WTC11 (cell line): ENCODE results near the gene KLHL18. TPM values are rescaled to one million over a fixed set of nuclear protein-coding genes. Genes with fewer than 3 reads are reported as not detected.

Source experiments
- ATAC-seq: fragments of 200-7000 bp; cut with Tn5 transposase; 2 replicates; pipeline ENCODE4 v1.10.0; 2021; ENCODE audit warnings: mild to moderate bottlenecking, moderate library complexity
- CTCF ChIA-PET: fragments of 300-600 bp; sonication (Branson Sonifier 250); formaldehyde crosslinking; loops from one replicate; lab custom pipeline; 2021; ENCODE audit warnings: antibody characterized with exemption; lab: Charles Lee
- POLR2A ChIA-PET: fragments of 350-600 bp; sonication (Branson Sonifier 250); formaldehyde crosslinking; loops from one replicate; lab custom pipeline; 2021; ENCODE audit warnings: antibody characterized with exemption; lab: Charles Lee
- DNase-seq: peaks from one replicate; pipeline ENCODE4 v3.0.0; 2021; ENCODE audit warnings: low spot score
- H3K27ac Mint-ChIP-seq: 2 replicates; pipeline ENCODE4 v1.8.0; 2021; ENCODE audit warnings: mixed read lengths
- H3K27me3 Mint-ChIP-seq: 2 replicates; pipeline ENCODE4 v1.8.0; 2021; ENCODE audit warnings: low read depth, mild to moderate bottlenecking, moderate library complexity, mixed read lengths
- H3K36me3 Mint-ChIP-seq: 2 replicates; pipeline ENCODE4 v1.8.0; 2021; ENCODE audit warnings: mixed read lengths
- H3K4me1 Mint-ChIP-seq: 2 replicates; pipeline ENCODE4 v1.8.0; 2022; ENCODE audit warnings: mixed read lengths
- H3K4me3 Mint-ChIP-seq: 2 replicates; pipeline ENCODE4 v1.8.0; 2021; ENCODE audit warnings: mild to moderate bottlenecking, moderate library complexity, mixed read lengths
- H3K9me3 Mint-ChIP-seq: 2 replicates; pipeline ENCODE4 v1.8.0; 2021; ENCODE audit warnings: mixed read lengths
- GTF2I ChIP-seq: fragments of 250-450 bp; sonication (Bioruptor Pico); conservative IDR thresholded peaks from 2 replicates; pipeline ENCODE4 v1.4.0; 2021; ENCODE audit warnings: mild to moderate bottlenecking
- NFATC4 ChIP-seq: fragments of 250-450 bp; sonication (Bioruptor Pico); IDR thresholded peaks from 2 replicates; pipeline ENCODE4 v1.9.0; 2021; ENCODE audit warnings: mild to moderate bottlenecking
- RORB ChIP-seq: fragments of 250-450 bp; sonication (Bioruptor Pico); IDR thresholded peaks from 2 replicates; pipeline ENCODE4 v1.9.0; 2021; ENCODE audit warnings: mild to moderate bottlenecking
- TP53 ChIP-seq: sonication (generic); formaldehyde crosslinking; IDR thresholded peaks from 2 replicates; pipeline ENCODE4 v1.8.1; 2023; ENCODE audit warnings: mild to moderate bottlenecking, missing genetic modification reagents
- ZNF121 ChIP-seq: sonication (generic); formaldehyde crosslinking; IDR thresholded peaks from 2 replicates; pipeline ENCODE4 v1.8.0; 2023; ENCODE audit warnings: missing genetic modification reagents
- total RNA-seq: library from RNA; stranded (reverse); gene quantifications from 3 replicates; pipeline ENCODE4 v1.2.3, GENCODE V29; 2021
- TF ChIP-seq, protein P1 (sequence below): sonication (generic); formaldehyde crosslinking; conservative IDR thresholded peaks from 2 replicates; pipeline ENCODE4 v1.8.1; 2022; ENCODE audit warnings: mild to moderate bottlenecking, missing genetic modification reagents
- TF ChIP-seq, protein P2 (sequence below): fragments of 250-450 bp; sonication (Bioruptor Pico); IDR thresholded peaks from 2 replicates; pipeline ENCODE4 v1.8.0; 2021; ENCODE audit warnings: mild to moderate bottlenecking

The KLHL18 gene
- total RNA-seq, 1 experiment from 2014 or later, result 28.4 TPM

DNA sequence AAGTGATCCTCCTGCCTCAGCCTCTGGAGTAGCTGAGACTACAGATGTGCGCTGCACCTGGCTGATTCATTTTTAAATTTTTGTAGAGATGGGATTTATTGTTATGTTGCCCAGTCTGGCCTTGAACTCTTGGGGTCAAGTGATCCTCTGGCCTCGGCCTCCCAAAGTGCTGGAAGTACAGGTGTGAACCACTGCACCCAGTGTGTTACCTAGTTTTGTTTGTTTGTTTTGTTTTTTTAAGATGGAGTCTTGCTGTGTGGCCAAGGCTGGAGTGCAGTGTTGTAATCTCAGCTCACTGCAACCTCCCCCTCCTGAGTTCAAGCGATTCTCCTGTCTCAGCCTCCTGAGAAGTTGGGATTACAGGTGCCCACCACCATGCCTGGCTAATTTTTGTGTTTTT, 110.2 kb downstream of the KLHL18 start (continued):
- TF ChIP-seq NFATC4, result no peak
- TF ChIP-seq, protein P1, sequence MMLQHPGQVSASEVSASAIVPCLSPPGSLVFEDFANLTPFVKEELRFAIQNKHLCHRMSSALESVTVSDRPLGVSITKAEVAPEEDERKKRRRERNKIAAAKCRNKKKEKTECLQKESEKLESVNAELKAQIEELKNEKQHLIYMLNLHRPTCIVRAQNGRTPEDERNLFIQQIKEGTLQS (CRISPR knock-in tag), result no peak

DNA sequence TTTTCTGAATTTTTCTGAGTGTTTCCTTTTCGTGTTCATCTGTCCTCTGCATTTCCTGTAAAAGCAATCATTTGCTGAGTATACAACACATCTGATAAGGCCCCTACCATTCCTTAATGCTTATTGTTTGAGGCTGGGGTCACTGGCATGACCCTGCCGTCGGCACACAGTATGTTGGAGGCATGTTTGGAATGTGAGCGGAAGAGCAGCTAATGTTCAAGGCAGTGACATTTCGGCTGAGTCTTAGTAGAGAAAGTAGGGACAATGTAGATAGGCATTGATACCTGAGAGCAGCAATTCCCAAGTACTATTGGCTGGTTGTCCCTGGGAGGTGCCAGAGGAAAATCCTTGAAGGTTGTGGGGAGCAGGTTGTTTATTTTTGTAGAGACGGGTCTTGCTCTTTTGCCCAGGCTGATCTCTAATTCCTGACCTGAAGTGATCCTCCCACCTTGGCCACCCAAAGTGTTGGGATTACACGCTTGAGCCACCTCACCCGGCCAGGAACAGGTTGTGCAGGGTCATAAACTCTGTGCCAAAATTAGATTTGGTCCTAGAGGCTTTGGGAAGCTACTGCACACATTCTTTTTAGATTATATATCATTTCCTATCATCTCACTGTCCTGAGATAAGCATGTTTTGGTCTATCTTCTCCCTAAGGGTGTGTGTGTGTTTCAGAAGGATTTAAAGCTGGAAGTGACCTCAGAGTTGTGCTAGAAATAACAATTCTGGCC, 111.6 kb downstream of the KLHL18 start:
- no peak for DNase-seq
- POLR2A ChIA-PET, result interaction anchor here (1.1 kb wide), 1 partner anchor 14 kb away, joined by 3 read pairs; the partner anchor contains the start of gene PTPN23

DNA sequence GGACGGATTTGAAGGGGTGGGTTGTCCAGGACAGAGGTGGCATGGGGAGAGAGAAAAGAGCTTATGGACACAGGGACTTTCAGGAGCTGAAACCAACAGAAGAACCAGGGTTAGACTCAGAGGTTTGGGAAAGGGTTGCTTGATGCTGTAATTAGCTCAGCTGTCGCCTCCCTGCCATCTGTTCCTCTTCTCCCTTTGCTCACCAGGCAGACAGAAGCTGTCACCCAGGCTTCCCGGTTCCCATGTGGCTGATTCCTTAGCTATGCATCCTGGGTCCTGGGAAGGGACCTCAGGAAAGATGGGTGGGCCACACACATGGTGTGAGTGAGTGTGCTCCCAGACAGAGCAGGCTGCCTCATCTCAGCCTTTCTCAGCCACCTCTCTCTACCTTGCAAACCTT, 112.1 kb downstream of the KLHL18 start:
- CTCF ChIA-PET, result interaction anchor here (2.0 kb wide), 1 partner anchor 27 kb away, joined by 15 read pairs; no protein-coding TSS in a partner anchor
- H3K27ac Mint-ChIP-seq, result peak overlapping the region; percentile 73; the same call in 1 of the 2 replicates
- no peak overlapping the region for H3K4me3 Mint-ChIP-seq
- H3K9me3 Mint-ChIP-seq, result no peaks in the 10 kb centered on the region
- DNase-seq (no peak), ATAC-seq (no peak)
- H3K4me1 Mint-ChIP-seq, result peaks cover 4% of the 10 kb centered on the region
- H3K27me3 Mint-ChIP-seq, result no peaks in the 10 kb centered on the region
- TF ChIP-seq, protein P2, sequence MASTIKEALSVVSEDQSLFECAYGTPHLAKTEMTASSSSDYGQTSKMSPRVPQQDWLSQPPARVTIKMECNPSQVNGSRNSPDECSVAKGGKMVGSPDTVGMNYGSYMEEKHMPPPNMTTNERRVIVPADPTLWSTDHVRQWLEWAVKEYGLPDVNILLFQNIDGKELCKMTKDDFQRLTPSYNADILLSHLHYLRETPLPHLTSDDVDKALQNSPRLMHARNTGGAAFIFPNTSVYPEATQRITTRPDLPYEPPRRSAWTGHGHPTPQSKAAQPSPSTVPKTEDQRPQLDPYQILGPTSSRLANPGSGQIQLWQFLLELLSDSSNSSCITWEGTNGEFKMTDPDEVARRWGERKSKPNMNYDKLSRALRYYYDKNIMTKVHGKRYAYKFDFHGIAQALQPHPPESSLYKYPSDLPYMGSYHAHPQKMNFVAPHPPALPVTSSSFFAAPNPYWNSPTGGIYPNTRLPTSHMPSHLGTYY (CRISPR knock-in tag), result no peak
- TF ChIP-seq GTF2I (CRISPR knock-in tag), result no peak
- no peak for TF ChIP-seq ZNF121 (CRISPR knock-in tag)
- POLR2A ChIA-PET, result interaction anchor here (1.1 kb wide), 1 partner anchor 14 kb away, joined by 3 read pairs; the partner anchor contains the start of gene PTPN23
- peaks cover 7% of the 10 kb centered on the region for H3K36me3 Mint-ChIP-seq

More for the DNA sequence above, 111.6 kb downstream of the KLHL18 start:
- no peaks in the 10 kb centered on the region for H3K9me3 Mint-ChIP-seq
- H3K27me3 Mint-ChIP-seq, result no peaks in the 10 kb centered on the region
- peak; percentile 46 for ATAC-seq
- peak overlapping the region; percentile 73 for H3K27ac Mint-ChIP-seq
- CTCF ChIA-PET, result interaction anchor here (1.1 to 2.0 kb wide), 3 partner anchors 13 to 144 kb away, joined by 3 to 15 read pairs (median 3); no protein-coding TSS in a partner anchor
- H3K4me3 Mint-ChIP-seq, result no peak overlapping the region
- H3K4me1 Mint-ChIP-seq, result peaks cover 4% of the 10 kb centered on the region
- TF ChIP-seq RORB (CRISPR knock-in tag), result no peak
- no peak for TF ChIP-seq TP53 (CRISPR knock-in tag)
- peaks cover 7% of the 10 kb centered on the region for H3K36me3 Mint-ChIP-seq

Other genes with a start within 250 kb of the KLHL18 start
- gene SETD2, start 118.8 kb upstream of the KLHL18 start, total RNA-seq, result 33.5 to 39.8 TPM (median 33.5 TPM) in 3 replicates
- 4.4 to 5.8 TPM (median 5.7 TPM) in 3 replicates for gene KIF9, start 145 bp upstream of the KLHL18 start, total RNA-seq
- 44.1 to 53.5 TPM (median 49.8 TPM) in 3 replicates for gene PTPN23, start 98.1 kb downstream of the KLHL18 start, total RNA-seq
- gene SCAP, start 193.0 kb downstream of the KLHL18 start, total RNA-seq, result 115 to 117 TPM (median 117 TPM) in 3 replicates
- 62.0 to 67.6 TPM (median 65.4 TPM) in 3 replicates for gene ELP6, start 230.8 kb downstream of the KLHL18 start, total RNA-seq